H1 (cell line): ENCODE results near the gene ATMIN. TPM values are rescaled to one million over a fixed set of nuclear protein-coding genes. Genes with fewer than 3 reads are reported as not detected.

ENCODE experiments used
- CTCF ChIA-PET: fragments of 300-600 bp; sonication (Branson Sonifier 250); formaldehyde crosslinking; loops from one replicate; lab custom pipeline; 2021; ENCODE audit not compliant: partially characterized antibody; lab: Charles Lee
- POLR2A ChIA-PET: fragments of 300-600 bp; sonication (Branson Sonifier 250); formaldehyde crosslinking; loops from one replicate; lab custom pipeline; 2021; ENCODE audit warnings: inconsistent platforms; ENCODE audit not compliant: partially characterized antibody; lab: Charles Lee
- DNase-seq, 2 experiments: peaks; one replicate each; pipeline versions ENCODE4 v3.0.0 to v3.0.0-alpha.2; 2010 to 2022; ENCODE audit warnings: low spot score in 2 of 2, low read depth in 1 of 2, mixed read lengths in 1 of 2
- FAIRE-seq: peaks from 2 replicates; lab custom pipeline; 2011; peaks lifted over from hg19 to GRCh38; lab: Jason Lieb, UNC
- H2AFZ ChIP-seq: 2 replicates; pipeline ENCODE4 v1.8.1; 2012; ENCODE audit warnings: low read length, inconsistent platforms
- H2AK5ac ChIP-seq: 2 replicates; pipeline ENCODE4 v1.6.1; 2013; ENCODE audit warnings: low read depth, low read length
- H2BK120ac ChIP-seq: replicated peaks from 2 replicates; pipeline ENCODE3; 2013; ENCODE audit warnings: low read depth, low read length, inconsistent platforms
- H2BK12ac ChIP-seq: 2 replicates; pipeline ENCODE4 v1.6.1; 2013; ENCODE audit warnings: low read depth, low read length
- H2BK15ac ChIP-seq: 2 replicates; pipeline ENCODE4 v1.6.1; 2013; ENCODE audit warnings: low read length
- H2BK20ac ChIP-seq: 2 replicates; pipeline ENCODE4 v1.6.1; 2013; ENCODE audit warnings: low read length
- H2BK5ac ChIP-seq: 2 replicates; pipeline ENCODE4 v1.6.1; 2013; ENCODE audit warnings: low read depth, low read length
- H3K14ac ChIP-seq: 2 replicates; pipeline ENCODE4 v1.6.1; 2013; ENCODE audit warnings: inconsistent platforms; ENCODE audit not compliant: insufficient read length
- H3K18ac ChIP-seq: 2 replicates; pipeline ENCODE4 v1.6.1; 2013; ENCODE audit warnings: low read length; ENCODE audit errors: extremely low read depth
- H3K23ac ChIP-seq: 2 replicates; pipeline ENCODE4 v1.6.1; 2013; ENCODE audit warnings: inconsistent platforms; ENCODE audit not compliant: insufficient read length
- H3K23me2 ChIP-seq: 2 replicates; pipeline ENCODE4 v1.6.1; 2013; ENCODE audit warnings: low read depth, low read length
- H3K27ac ChIP-seq: 2 replicates; pipeline ENCODE4 v1.6.1; 2011; ENCODE audit warnings: low read depth, low read length, inconsistent platforms
- H3K27me3 ChIP-seq, 4 experiments: replicated peaks in 1 of 4; 1 replicate in 1 of 4; 2 replicates in 3 of 4; pipeline versions ENCODE4 v1.6.1 to v1.8.1; 2011 to 2013; ENCODE audit warnings: low read length in 3 of 4, mild to moderate bottlenecking in 3 of 4, inconsistent platforms in 2 of 4, mixed read lengths in 2 of 4, moderate library complexity in 1 of 4; ENCODE audit not compliant: control insufficient read depth in 3 of 4, insufficient read depth in 3 of 4; ENCODE audit errors: extremely low read depth in 1 of 4
- H3K36me3 ChIP-seq, 4 experiments: 2 replicates each; pipeline versions ENCODE4 v1.6.1 to v1.8.1; 2011 to 2013; ENCODE audit warnings: mild to moderate bottlenecking in 4 of 4, low read length in 3 of 4, moderate library complexity in 2 of 4, control low read depth in 1 of 4, inconsistent platforms in 1 of 4; ENCODE audit not compliant: insufficient read depth in 4 of 4, control insufficient read depth in 2 of 4
- H3K4ac ChIP-seq: replicated peaks from 2 replicates; pipeline ENCODE3; 2013; ENCODE audit warnings: low read length, low read depth, mixed read lengths, inconsistent platforms; ENCODE audit not compliant: insufficient read length
- H3K4me1 ChIP-seq, 4 experiments: replicated peaks in 1 of 4; 1 replicate in 1 of 4; 2 replicates in 3 of 4; pipeline versions ENCODE4 v1.6.1 to v1.8.1; 2011 to 2013; ENCODE audit warnings: low read length in 3 of 4, inconsistent platforms in 2 of 4, mixed read lengths in 1 of 4; ENCODE audit not compliant: insufficient read depth in 4 of 4, control insufficient read depth in 3 of 4
- H3K4me2 ChIP-seq, 2 experiments: 2 replicates each; pipeline versions ENCODE4 v1.6.1 to v1.8.1; 2011 to 2013; ENCODE audit warnings: low read depth in 2 of 2, low read length in 2 of 2, control low read depth in 1 of 2, inconsistent platforms in 1 of 2, mild to moderate bottlenecking in 1 of 2; ENCODE audit not compliant: insufficient read depth in 1 of 2
- H3K4me3 ChIP-seq, 4 experiments: fragments of 200-600, 300-600 bp in 1 of 4; sonication (generic), shearing (Covaris generic), sonication (Bioruptor Twin) in 1 of 4; 2 replicates each; pipeline versions ENCODE4 v1.5.1 to v1.8.1; 2011 to 2016; ENCODE audit warnings: low read length in 4 of 4, low read depth in 3 of 4, control low read depth in 2 of 4, inconsistent platforms in 2 of 4, mild to moderate bottlenecking in 2 of 4, mixed read lengths in 1 of 4, moderate library complexity in 1 of 4; ENCODE audit not compliant: insufficient read depth in 2 of 4; ENCODE audit errors: extremely low read depth in 1 of 4
- H3K56ac ChIP-seq: replicated peaks from 2 replicates; pipeline ENCODE3; 2013; ENCODE audit warnings: low read depth, mild to moderate bottlenecking, mixed read lengths, low read length, inconsistent platforms; ENCODE audit not compliant: insufficient read length
- H3K79me1 ChIP-seq: 2 replicates; pipeline ENCODE4 v1.6.1; 2013; ENCODE audit warnings: low read depth, low read length, control low read depth
- H3K79me2 ChIP-seq, 2 experiments: 2 replicates each; pipeline versions ENCODE4 v1.6.1 to v1.8.1; 2012 to 2013; ENCODE audit warnings: low read length in 2 of 2, mild to moderate bottlenecking in 2 of 2, inconsistent platforms in 1 of 2; ENCODE audit not compliant: insufficient read depth in 2 of 2, control insufficient read depth in 1 of 2
- H3K9ac ChIP-seq, 4 experiments: replicated peaks in 1 of 4; 1 replicate in 1 of 4; 2 replicates in 3 of 4; pipeline versions ENCODE4 v1.6.1 to v1.8.1; 2011 to 2013; ENCODE audit warnings: low read depth in 3 of 4, low read length in 3 of 4, control low read depth in 2 of 4, mild to moderate bottlenecking in 2 of 4, moderate library complexity in 2 of 4, inconsistent platforms in 1 of 4; ENCODE audit errors: extremely low read depth in 1 of 4
- H3K9me3 ChIP-seq, 2 experiments: 2 replicates each; pipeline versions ENCODE4 v1.6.1 to v1.8.1; 2012 to 2013; ENCODE audit warnings: mild to moderate bottlenecking in 2 of 2, moderate library complexity in 2 of 2, control low read depth in 1 of 2, inconsistent platforms in 1 of 2, low read depth in 1 of 2, low read length in 1 of 2, mixed read lengths in 1 of 2; ENCODE audit not compliant: insufficient read depth in 2 of 2
- H4K20me1 ChIP-seq, 2 experiments: replicated peaks in 1 of 2; 2 replicates each; pipeline versions ENCODE3 to v1.8.1; 2011 to 2013; ENCODE audit warnings: inconsistent platforms in 2 of 2, low read length in 2 of 2, mild to moderate bottlenecking in 1 of 2; ENCODE audit not compliant: insufficient read depth in 2 of 2, control insufficient read depth in 1 of 2
- H4K5ac ChIP-seq: 2 replicates; pipeline ENCODE4 v1.6.1; 2013; ENCODE audit warnings: low read length, low read depth, mixed read lengths, inconsistent platforms; ENCODE audit not compliant: insufficient read length
- H4K8ac ChIP-seq: 2 replicates; pipeline ENCODE4 v1.8.0; 2013; ENCODE audit warnings: mild to moderate bottlenecking, moderate library complexity, low read length, inconsistent platforms; ENCODE audit not compliant: insufficient read depth; ENCODE audit errors: extremely low read depth
- H4K91ac ChIP-seq: replicated peaks from 2 replicates; pipeline ENCODE3; 2013; ENCODE audit warnings: low read length, mixed read lengths, inconsistent platforms; ENCODE audit not compliant: insufficient read length
- ASH2L ChIP-seq: fragments of 200-600, 300-600 bp; sonication (generic); IDR thresholded peaks from one replicate; pipeline ENCODE4 v1.7.1; 2017; ENCODE audit warnings: low read length
- BACH1 ChIP-seq: IDR thresholded peaks from 2 replicates; pipeline ENCODE4 v1.6.1; 2012; ENCODE audit warnings: low read length, improper control_type of control experiment
- CREB1 ChIP-seq: IDR thresholded peaks from 2 replicates; pipeline ENCODE4 v1.6.1; 2012; ENCODE audit warnings: inconsistent platforms
- FOSL1 ChIP-seq: IDR thresholded peaks from 2 replicates; pipeline ENCODE4 v1.6.1; 2011; ENCODE audit warnings: mild to moderate bottlenecking, low read depth, low read length, moderate library complexity; ENCODE audit not compliant: insufficient read depth
- GTF2F1 ChIP-seq: IDR thresholded peaks from 2 replicates; pipeline ENCODE4 v1.6.1; 2012; ENCODE audit warnings: low read depth, low read length, improper control_type of control experiment, borderline replicate concordance
- MAFK ChIP-seq: IDR thresholded peaks from 2 replicates; pipeline ENCODE4 v1.6.1; 2012; ENCODE audit warnings: low read depth, mild to moderate bottlenecking, improper control_type of control experiment, low read length
- NANOG ChIP-seq: IDR thresholded peaks from 2 replicates; pipeline ENCODE4 v1.6.1; 2011; ENCODE audit warnings: low read length, low read depth, mild to moderate bottlenecking, inconsistent platforms; ENCODE audit not compliant: insufficient read depth, poor library complexity, severe bottlenecking
- PHF8 ChIP-seq: fragments of 200-600 bp; sonication (generic); conservative IDR thresholded peaks from 2 replicates; pipeline ENCODE4 v1.7.1; 2012; ENCODE audit warnings: low read depth, mild to moderate bottlenecking, inconsistent platforms, low read length, moderate library complexity
- SIRT6 ChIP-seq: IDR thresholded peaks from one replicate; pipeline ENCODE4 v1.7.1; 2012; ENCODE audit warnings: low read length, inconsistent platforms
- TAF7 ChIP-seq: optimal IDR thresholded peaks from 2 replicates; pipeline ENCODE3; 2011; ENCODE audit warnings: low read depth, mild to moderate bottlenecking, inconsistent platforms, low read length, moderate library complexity, borderline replicate concordance
- TCF12 ChIP-seq: IDR thresholded peaks from 2 replicates; pipeline ENCODE4 v1.6.1; 2011; ENCODE audit warnings: low read depth, mild to moderate bottlenecking, low read length
- WGBS, 2 experiments: shearing (Covaris generic) in 1 of 2; methylation state at CpG; one replicate each; pipeline versions ENCODE4 v1.1.6 to v1.1.7; 2013 to 2015; ENCODE audit warnings: low lambda C conversion rate in 2 of 2, mixed read lengths in 2 of 2, inconsistent platforms in 1 of 2, low coverage in 1 of 2, missing lambda C conversion rate in 1 of 2; ENCODE audit not compliant: insufficient replicate concordance in 2 of 2, insufficient coverage in 1 of 2, insufficient read length in 1 of 2; ENCODE audit errors: extremely low coverage in 1 of 2, missing lambda C conversion rate in 1 of 2; 5-methylcytosine and 5-hydroxymethylcytosine counted together
- polyA plus RNA-seq, 7 experiments: library from polyadenylated mRNA; depleted of rRNA in 3 of 7; stranded (reverse) in 5 of 7; unstranded in 2 of 7; fragments of >200 nt in 5 of 7; fragments of 200-250 nt in 2 of 7; gene quantifications; 1 replicate in 5 of 7; 2 replicates in 1 of 7; 4 replicates in 1 of 7; pipeline versions ENCODE4 v1.2.1 to v1.2.3, GENCODE V29; 2011 to 2013; ENCODE audit warnings: missing spikeins in 2 of 7, mixed read lengths in 2 of 7
- total RNA-seq: library from RNA; stranded (reverse); fragmentation: NEBNext Ultra II Directional; extraction: Animal tissue kit (Norgen Biotek cat#: 25700); gene quantifications from 2 replicates; pipeline ENCODE4 v1.2.1, GENCODE V29; 2021
- TF ChIP-seq, protein P1 (sequence below): IDR thresholded peaks from 2 replicates; pipeline ENCODE4 v1.6.1; 2012; ENCODE audit warnings: low read length, inconsistent platforms

ATMIN gene
- total and polyA plus RNA-seq, 2 of the 8 experiments (the other 6 are each of a cell fraction or from before 2014, with no cell fraction given) = 34.8 to 59.8 TPM

DNA sequence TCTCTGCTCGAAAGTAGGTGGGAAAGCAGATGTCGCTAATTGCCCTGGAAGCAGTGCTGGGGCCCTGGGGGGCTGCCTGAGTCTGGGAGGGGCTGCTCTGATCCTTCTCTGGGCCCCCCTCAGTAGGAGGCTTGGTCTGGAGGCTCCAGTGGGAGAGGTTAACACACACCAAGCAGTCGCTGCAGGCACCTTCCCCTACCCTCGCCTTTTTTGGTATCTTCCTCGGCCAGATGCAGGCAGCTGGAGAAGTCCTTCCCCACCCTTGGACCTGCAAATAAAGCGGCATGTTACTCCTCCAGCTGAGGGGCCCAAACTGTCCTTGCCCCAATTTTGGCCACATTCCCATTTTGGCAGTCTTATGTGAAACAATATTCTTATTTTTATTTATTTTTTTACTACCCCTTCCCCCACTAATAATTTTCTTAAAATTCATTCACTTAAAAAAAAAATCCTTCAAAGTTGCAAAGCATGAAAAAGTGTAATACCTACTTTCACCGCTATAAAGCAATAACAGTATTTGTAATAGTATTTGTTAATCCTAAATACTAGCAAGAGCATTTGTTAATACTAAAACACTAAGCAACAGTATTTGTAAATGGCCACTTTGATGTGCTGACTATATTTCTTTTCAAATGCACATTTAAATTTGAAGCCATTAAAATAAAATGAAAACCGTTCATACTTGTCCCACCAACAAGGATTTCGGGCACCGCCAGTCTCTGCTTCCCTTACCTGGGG lies 26.4 kb downstream of the ATMIN start:
- Histone ChIP-seq H3K23me2 (no peaks in the 10 kb centered on the region), H3K56ac (no peak overlapping the region), H3K79me2 (no peaks in the 10 kb centered on the region), H3K14ac (no peak overlapping the region), H3K36me3 (no peaks in the 10 kb centered on the region), H3K4me2 (no peak overlapping the region; a peak in 1 of 4 replicates), H2AFZ (no peak overlapping the region), H3K79me1 (no peaks in the 10 kb centered on the region), H4K5ac (no peak overlapping the region), H2BK120ac (no peak overlapping the region), H4K8ac (no peak overlapping the region), H3K9ac (no peak overlapping the region), H2BK20ac (0 out of 2 replicates have a peak overlapping the region, but pooled peaks have one; percentile 72), H3K27me3 (no peaks in the 10 kb centered on the region), H2BK12ac (no peak overlapping the region), H3K18ac (no peak overlapping the region), H4K91ac (no peak overlapping the region), H4K20me1 (no peaks in the 10 kb centered on the region), H3K4ac (no peak overlapping the region), H3K27ac (no peak overlapping the region), H3K23ac (no peak overlapping the region), H2AK5ac (no peak overlapping the region), H3K4me1 (peaks cover 2 to 14% (median 5%) of the 10 kb centered on the region in 4 experiments; a peak in 5 of 7 replicates), H2BK5ac (no peak overlapping the region), H2BK15ac (no peak overlapping the region), H3K4me3 (no peak overlapping the region), H3K9me3 (no peaks in the 10 kb centered on the region)
- CTCF ChIA-PET = interaction anchor here (0.6 to 1.1 kb wide), 3 partner anchors 9 to 766 kb away, joined by 3 to 5 read pairs (median 3); no protein-coding TSS in a partner anchor
- POLR2A ChIA-PET = no interaction called here
- 85% methylated on average over 10 of the region's 10 CpGs; no CpG with 5 or more reads in 1 of the 2 experiments for WGBS, 2 experiments
- no peak for DNase-seq
- FAIRE-seq = no peak
- no peak for TF ChIP-seq ASH2L
- TF ChIP-seq BACH1 = no peak
- TF ChIP-seq CREB1 = no peak
- TF ChIP-seq TAF7 = no peak
- no peak for TF ChIP-seq NANOG
- TF ChIP-seq TCF12 = no peak
- TF ChIP-seq SIRT6 = no peak
- TF ChIP-seq PHF8 = no peak
- TF ChIP-seq MAFK = no peak
- no peak for TF ChIP-seq FOSL1
- TF ChIP-seq GTF2F1 = no peak
- TF ChIP-seq, protein P1, sequence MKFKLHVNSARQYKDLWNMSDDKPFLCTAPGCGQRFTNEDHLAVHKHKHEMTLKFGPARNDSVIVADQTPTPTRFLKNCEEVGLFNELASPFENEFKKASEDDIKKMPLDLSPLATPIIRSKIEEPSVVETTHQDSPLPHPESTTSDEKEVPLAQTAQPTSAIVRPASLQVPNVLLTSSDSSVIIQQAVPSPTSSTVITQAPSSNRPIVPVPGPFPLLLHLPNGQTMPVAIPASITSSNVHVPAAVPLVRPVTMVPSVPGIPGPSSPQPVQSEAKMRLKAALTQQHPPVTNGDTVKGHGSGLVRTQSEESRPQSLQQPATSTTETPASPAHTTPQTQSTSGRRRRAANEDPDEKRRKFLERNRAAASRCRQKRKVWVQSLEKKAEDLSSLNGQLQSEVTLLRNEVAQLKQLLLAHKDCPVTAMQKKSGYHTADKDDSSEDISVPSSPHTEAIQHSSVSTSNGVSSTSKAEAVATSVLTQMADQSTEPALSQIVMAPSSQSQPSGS = no peak
